ENCODE results near the gene ABHD17C.
"Not testable (repeated sequence)": the region's sequence is repeated elsewhere in the genome, so short reads cannot be mapped to it uniquely, and the experiment has no call there.

Gene ABHD17C

DNA sequence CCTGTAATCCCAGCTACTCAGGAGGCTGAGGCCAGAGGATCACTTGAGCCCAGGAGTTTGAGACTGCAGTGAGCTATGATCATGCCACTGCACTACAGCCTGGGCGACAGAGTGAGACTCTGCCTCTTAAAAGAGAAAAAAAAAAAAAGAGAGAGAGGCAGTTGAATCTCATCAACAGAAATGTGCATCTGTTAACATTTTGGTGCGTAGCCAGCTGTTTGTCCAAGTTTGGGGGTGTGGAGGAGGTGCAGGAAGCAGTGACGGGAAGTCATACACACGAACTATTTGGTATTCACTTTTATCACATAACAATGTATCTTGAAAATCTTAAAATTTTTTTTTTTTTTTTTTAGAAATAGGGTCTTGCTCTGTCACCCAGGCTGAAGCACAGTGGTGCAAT is 65.8 kb downstream of the ABHD17C start:
- in situ Hi-C loops (cut with HindIII; ENCODE audit: low sequenced_read_pairs): no loop called here
- H3K4me3 ChIP-seq (ENCODE audit: low read depth, low read length): no peak overlapping the region
- no peak for DNase-seq (ENCODE audit: low read depth)
- TF ChIP-seq, protein P1, sequence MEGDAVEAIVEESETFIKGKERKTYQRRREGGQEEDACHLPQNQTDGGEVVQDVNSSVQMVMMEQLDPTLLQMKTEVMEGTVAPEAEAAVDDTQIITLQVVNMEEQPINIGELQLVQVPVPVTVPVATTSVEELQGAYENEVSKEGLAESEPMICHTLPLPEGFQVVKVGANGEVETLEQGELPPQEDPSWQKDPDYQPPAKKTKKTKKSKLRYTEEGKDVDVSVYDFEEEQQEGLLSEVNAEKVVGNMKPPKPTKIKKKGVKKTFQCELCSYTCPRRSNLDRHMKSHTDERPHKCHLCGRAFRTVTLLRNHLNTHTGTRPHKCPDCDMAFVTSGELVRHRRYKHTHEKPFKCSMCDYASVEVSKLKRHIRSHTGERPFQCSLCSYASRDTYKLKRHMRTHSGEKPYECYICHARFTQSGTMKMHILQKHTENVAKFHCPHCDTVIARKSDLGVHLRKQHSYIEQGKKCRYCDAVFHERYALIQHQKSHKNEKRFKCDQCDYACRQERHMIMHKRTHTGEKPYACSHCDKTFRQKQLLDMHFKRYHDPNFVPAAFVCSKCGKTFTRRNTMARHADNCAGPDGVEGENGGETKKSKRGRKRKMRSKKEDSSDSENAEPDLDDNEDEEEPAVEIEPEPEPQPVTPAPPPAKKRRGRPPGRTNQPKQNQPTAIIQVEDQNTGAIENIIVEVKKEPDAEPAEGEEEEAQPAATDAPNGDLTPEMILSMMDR (IDR thresholded peaks at IDR 0.05; ENCODE audit: low read depth, low read length, missing control alignments): no peak

DNA sequence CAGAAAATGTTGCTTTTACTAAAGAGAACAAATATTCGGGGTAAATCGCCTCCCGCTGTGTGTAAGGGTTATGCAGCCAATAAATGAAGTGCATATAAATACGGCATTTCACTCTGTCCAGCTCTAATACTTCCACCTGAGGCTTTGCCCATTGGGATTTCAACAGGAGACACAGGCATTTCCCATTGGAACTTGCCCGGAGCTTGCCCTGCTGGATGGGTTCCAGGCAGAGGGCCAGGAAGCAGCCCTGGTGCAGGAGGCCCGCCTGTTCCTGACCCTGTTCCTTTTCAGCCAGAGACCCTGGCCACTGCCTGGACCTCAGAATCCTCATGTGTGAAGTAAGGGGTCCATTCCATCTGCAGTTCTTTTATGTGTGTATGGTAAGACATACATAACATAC is 66.6 kb downstream of the ABHD17C start:
- DNase-seq (ENCODE audit: low read depth): no peak
- TF ChIP-seq, protein P1 (IDR thresholded peaks at IDR 0.05; ENCODE audit: low read depth, low read length, missing control alignments): no peak
- in situ Hi-C loops (cut with HindIII; ENCODE audit: low sequenced_read_pairs): no loop called here

DNA sequence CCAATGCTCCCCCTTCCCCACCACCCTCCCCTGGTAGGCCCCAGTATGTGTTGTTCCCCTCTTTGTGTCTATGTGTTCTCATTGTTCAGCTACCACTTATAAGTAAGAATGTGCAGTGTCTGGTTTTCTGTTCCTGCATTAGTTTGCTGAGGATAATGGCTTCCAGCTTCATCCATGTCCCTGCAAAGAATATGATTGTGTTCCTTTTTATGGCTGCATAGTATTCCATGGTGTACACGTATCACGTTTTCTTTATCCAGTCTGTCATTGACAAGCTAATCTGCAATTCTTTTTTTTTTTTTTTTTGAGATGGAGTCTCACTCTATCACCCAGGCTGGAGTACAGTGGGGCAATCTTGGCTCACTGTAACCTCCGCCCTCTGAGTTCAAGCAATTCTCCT is 68.1 kb downstream of the ABHD17C start:
- in situ Hi-C loops (cut with HindIII; ENCODE audit: low sequenced_read_pairs); DNase-seq (ENCODE audit: low read depth); H3K4me3 ChIP-seq (ENCODE audit: low read depth, low read length): not testable (repeated sequence)

More for the DNA sequence above, 66.6 kb downstream of the ABHD17C start:
- H3K4me3 ChIP-seq (ENCODE audit: low read depth, low read length): no peak overlapping the region

DNA sequence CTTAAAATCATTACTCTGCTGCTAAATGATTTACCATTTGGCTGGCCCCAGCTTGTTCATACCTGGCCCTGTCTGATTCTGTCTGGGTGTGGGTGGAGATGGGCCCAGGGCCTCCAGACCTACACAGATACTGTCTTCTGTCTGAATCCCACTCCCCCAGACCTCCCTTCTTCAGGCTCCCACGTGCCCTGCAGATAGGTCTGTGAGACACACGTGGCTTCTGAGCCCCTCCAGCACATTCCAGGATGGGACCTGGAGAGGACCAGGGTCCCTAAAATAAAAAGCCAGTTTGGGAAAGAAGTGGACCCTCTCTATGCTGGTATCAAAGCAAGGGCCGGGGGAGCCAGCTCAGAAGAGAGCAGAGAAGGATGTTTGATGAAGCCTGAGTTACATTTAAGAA is 69.4 kb downstream of the ABHD17C start:
- H3K4me3 ChIP-seq (ENCODE audit: low read depth, low read length): no peak overlapping the region
- no peak for DNase-seq (ENCODE audit: low read depth)
- TF ChIP-seq, protein P1 (IDR thresholded peaks at IDR 0.05; ENCODE audit: low read depth, low read length, missing control alignments): no peak
- in situ Hi-C loops (cut with HindIII; ENCODE audit: low sequenced_read_pairs): no loop called here

DNA sequence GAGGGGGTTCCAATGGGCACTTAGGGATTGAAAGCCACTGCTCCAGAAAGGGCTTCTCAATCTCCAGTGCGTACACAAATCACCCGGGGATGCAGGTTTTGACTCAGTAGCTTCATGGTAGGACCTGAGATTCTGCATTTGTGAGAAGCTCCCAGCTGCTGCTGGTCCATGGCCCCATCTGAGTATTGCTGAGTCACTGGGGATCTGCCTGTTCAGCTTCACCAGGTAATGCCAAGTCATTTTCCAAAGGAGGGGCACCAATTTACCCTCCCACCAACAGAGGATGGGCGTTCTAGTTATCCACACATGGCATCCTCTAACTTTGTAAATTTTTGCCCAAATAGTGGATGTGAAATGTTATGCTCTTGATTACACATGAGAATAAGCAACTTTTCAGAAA is 71.2 kb downstream of the ABHD17C start:
- no peak for DNase-seq (ENCODE audit: low read depth)
- in situ Hi-C loops (cut with HindIII; ENCODE audit: low sequenced_read_pairs): no loop called here
- no peak overlapping the region for H3K4me3 ChIP-seq (ENCODE audit: low read depth, low read length)
- TF ChIP-seq, protein P1 (IDR thresholded peaks at IDR 0.05; ENCODE audit: low read depth, low read length, missing control alignments): no peak

DNA sequence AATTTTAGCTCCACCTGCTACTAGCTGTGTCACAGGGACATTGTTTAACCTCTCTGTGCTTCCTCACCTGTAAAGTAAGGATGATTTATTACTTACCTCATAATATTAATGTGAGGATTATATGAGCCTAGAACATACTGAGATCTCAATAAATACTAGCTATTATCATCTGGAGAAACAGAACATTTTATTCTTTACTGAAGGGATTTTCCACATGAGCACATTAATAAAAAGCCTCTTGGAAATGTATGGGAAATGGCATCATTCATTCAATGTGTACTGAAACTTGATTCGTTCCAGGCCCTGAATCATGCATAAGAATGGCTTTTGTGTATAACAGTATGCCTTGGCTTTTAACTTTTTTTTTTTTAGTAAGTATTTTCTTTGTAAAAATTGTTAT is 73.0 kb downstream of the ABHD17C start:
- in situ Hi-C loops (cut with HindIII; ENCODE audit: low sequenced_read_pairs): no loop called here
- H3K4me3 ChIP-seq (ENCODE audit: low read depth, low read length): no peak overlapping the region
- TF ChIP-seq, protein P1 (IDR thresholded peaks at IDR 0.05; ENCODE audit: low read depth, low read length, missing control alignments): no peak
- no peak for DNase-seq (ENCODE audit: low read depth)

DNA sequence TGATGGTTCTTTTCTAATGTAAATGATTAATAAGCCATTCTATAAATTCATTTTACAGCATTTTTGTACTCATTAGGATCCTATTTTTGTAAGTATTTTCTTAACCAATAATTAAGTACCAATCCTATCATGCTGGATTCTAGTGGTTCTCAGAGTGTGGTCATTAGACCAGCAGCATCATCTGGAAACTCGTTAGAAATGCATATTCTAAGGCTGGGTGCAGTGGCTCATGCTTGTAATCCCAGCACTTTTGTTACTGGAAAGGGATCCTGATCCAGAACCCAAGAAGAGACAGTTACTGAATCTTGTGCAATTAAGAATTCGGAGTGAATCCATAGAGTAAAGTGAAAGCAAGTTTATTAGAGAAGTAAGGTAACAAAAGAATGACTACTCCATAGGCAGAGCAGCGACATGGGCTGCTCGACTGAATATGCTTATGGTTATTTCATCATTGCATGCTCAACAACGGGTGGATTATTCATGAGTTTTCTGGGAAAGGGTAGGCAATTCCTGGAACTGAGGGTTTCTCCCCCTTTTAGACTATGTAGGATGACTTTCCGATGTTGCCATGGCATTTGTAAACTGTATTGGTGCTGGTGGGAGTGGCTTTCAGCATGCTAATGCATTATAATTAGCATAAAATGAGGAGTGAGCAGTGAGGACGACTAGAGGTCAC is 74.2 kb downstream of the ABHD17C start:
- H3K4me3 ChIP-seq (ENCODE audit: low read depth, low read length): no peak overlapping the region
- TF ChIP-seq, protein P1 (IDR thresholded peaks at IDR 0.05; ENCODE audit: low read depth, low read length, missing control alignments): no peak
- no peak for DNase-seq (ENCODE audit: low read depth)
- in situ Hi-C loops (cut with HindIII; ENCODE audit: low sequenced_read_pairs): no loop called here
